ENCODE measurements around the gene DPYD.

DPYD gene

DNA sequence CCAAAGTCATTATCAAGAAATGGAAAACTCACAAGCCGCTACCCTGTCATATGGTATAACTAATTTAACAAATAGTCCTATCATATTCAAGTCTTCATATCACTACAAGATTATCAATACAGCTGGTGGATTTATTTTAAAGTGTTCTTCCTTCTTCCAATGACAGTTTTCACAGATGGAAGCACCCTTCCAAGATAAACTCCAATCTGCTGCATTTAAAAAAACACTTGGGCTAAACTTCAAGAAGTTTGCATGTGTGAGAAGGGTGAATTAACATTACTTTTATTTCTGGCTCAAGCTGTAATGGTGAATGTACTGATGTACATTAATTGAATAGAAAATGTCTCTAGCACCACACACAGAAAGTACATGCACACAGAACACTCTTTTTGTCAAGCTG lies 192.4 kb downstream of the DPYD start:
- TF ChIP-seq, protein P1, sequence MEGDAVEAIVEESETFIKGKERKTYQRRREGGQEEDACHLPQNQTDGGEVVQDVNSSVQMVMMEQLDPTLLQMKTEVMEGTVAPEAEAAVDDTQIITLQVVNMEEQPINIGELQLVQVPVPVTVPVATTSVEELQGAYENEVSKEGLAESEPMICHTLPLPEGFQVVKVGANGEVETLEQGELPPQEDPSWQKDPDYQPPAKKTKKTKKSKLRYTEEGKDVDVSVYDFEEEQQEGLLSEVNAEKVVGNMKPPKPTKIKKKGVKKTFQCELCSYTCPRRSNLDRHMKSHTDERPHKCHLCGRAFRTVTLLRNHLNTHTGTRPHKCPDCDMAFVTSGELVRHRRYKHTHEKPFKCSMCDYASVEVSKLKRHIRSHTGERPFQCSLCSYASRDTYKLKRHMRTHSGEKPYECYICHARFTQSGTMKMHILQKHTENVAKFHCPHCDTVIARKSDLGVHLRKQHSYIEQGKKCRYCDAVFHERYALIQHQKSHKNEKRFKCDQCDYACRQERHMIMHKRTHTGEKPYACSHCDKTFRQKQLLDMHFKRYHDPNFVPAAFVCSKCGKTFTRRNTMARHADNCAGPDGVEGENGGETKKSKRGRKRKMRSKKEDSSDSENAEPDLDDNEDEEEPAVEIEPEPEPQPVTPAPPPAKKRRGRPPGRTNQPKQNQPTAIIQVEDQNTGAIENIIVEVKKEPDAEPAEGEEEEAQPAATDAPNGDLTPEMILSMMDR (IDR thresholded peaks at IDR 0.05; ENCODE audit: borderline replicate concordance, control extremely low read depth, extremely low read depth, insufficient read depth, missing control alignments), result no peak
- DNase-seq (ENCODE audit: low spot score), result no peak
- in situ Hi-C loops (cut with MboI; ENCODE audit: low sequenced_read_pairs, unreplicated experiment), result no loop called here

DNA sequence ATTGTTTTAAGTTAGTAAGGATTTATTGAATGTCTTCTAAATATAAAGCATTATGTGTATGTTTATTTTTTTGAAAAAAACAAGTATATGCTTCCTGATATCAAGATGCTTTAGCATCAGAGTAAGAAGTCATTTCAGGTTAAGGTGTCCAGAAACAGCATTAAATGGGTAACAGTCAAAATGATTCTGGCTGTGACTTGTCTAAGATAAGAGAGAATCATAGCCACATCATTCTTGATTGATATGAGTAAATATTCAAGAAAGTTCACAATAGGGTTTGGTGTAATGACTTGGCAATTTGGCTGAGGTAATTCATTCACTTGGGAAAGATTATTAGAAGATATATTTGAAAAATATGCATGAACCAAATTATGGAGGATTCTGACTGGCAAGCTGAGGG lies 193.8 kb downstream of the DPYD start:
- in situ Hi-C loops (cut with MboI; ENCODE audit: low sequenced_read_pairs, unreplicated experiment), result no loop called here
- TF ChIP-seq, protein P1 (IDR thresholded peaks at IDR 0.05; ENCODE audit: borderline replicate concordance, control extremely low read depth, extremely low read depth, insufficient read depth, missing control alignments), result no peak
- DNase-seq (ENCODE audit: low spot score), result no peak

DNA sequence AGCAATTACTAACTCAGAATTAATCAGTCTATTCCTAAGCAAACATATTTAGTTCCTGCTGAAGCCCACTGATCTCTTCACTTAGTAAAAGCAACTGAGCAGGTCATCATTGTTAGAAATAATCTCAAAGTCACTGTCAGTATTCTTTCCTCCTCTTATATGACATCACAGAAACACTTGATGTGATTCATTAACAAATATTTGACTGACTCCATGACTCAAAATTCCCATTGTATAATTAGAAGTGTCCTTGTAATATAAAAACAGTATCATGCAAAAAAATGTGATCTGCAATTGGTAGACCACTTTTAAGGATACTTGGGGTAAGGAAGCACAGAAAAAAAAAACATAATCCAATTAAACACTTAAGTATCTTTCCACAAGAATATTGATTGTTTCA lies 194.4 kb downstream of the DPYD start:
- TF ChIP-seq, protein P1 (IDR thresholded peaks at IDR 0.05; ENCODE audit: borderline replicate concordance, control extremely low read depth, extremely low read depth, insufficient read depth, missing control alignments), result no peak
- no peak for DNase-seq (ENCODE audit: low spot score)
- in situ Hi-C loops (cut with MboI; ENCODE audit: low sequenced_read_pairs, unreplicated experiment), result no loop called here

DNA sequence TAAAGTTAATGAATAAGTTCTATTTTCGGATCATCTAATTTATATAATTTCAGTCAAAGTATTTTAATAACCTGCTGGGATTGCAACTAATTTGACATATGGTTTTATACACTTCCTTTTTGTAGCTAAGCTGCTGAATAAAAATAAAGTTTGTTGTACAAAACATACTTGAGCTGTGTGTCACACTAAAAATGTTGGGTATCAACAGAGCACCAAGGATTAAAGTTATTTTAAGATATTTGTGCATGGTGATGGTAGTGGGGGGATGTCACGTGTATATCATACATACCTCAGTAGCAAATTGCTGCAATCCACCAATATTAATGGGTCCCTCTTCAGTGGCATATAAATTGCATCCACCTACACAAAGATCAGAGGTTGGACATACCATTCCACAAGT lies 199.6 kb downstream of the DPYD start:
- in situ Hi-C loops (cut with MboI; ENCODE audit: low sequenced_read_pairs, unreplicated experiment), result no loop called here
- TF ChIP-seq, protein P1 (IDR thresholded peaks at IDR 0.05; ENCODE audit: borderline replicate concordance, control extremely low read depth, extremely low read depth, insufficient read depth, missing control alignments), result no peak
- no peak for DNase-seq (ENCODE audit: low spot score)

DNA sequence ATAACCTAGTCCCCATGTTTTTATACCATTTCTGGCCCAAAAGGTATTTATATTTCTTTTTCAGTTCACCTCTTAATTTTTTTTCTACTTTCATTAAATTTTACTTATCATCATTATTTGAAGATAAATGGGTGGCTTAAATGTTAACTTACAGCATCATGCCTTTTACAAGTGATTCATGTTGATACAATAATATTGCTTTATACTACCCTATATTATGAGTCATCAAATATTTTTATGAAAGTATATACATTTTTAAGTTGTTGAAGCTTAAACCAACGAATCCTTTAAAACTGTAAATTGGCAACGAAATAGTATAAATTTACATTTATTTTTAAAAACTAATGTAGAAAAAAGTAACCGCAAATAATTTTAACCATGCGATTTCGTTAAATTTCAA lies 207.9 kb downstream of the DPYD start:
- DNase-seq (ENCODE audit: low spot score), result no peak
- in situ Hi-C loops (cut with MboI; ENCODE audit: low sequenced_read_pairs, unreplicated experiment), result no loop called here
- TF ChIP-seq, protein P1 (IDR thresholded peaks at IDR 0.05; ENCODE audit: borderline replicate concordance, control extremely low read depth, extremely low read depth, insufficient read depth, missing control alignments), result no peak

DNA sequence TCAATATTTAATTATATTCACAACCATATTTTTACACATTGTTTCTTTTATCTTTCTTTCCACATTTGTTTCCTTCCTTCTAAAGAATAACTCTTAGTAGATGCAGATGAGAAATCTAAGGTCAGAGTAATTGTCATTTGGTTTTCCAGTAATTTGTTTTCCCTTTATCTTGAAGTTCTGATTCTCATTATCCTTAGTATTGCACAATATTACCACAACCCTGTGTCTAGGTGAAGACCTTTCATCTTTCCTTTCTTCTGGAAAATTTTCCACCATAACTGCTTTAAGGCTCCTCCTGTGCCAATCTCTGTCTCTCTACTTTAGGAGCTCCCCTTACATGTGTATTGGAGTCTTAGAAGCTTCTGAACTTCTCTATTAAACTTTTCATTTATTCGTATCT lies 209.0 kb downstream of the DPYD start:
- no peak for DNase-seq (ENCODE audit: low spot score)
- in situ Hi-C loops (cut with MboI; ENCODE audit: low sequenced_read_pairs, unreplicated experiment), result no loop called here
- TF ChIP-seq, protein P1 (IDR thresholded peaks at IDR 0.05; ENCODE audit: borderline replicate concordance, control extremely low read depth, extremely low read depth, insufficient read depth, missing control alignments), result no peak

DNA sequence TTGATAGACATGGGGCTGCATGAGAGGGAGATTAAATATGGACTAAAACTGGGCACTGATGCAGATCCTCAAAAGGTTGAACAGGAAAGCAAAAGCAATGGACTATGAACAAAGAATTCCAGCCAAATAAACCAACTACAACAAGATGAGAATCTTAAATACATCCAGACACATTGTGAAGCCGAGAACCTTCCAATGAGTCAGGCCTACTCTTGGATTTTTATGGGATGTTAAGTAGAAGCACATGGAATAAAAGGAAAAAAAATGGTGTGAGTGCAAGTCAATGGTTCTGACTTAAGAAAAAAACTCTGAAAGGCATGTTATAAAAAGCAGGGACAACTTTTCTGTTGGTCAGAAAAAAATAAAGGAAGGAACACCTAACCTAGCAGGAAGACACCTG lies 227.2 kb downstream of the DPYD start:
- in situ Hi-C loops (cut with MboI; ENCODE audit: low sequenced_read_pairs, unreplicated experiment), result no loop called here
- TF ChIP-seq, protein P1 (IDR thresholded peaks at IDR 0.05; ENCODE audit: borderline replicate concordance, control extremely low read depth, extremely low read depth, insufficient read depth, missing control alignments), result no peak

More for the DNA sequence above, 227.2 kb downstream of the DPYD start:
- no peak for DNase-seq (ENCODE audit: low spot score)
